Duodenal mucosa (tissue), 2 donors: ENCODE results near the gene CYBRD1.
A peak's percentile ranks its signal among the peaks of the same experiment; 100 is the strongest.

Source experiments
- H3K27ac ChIP-seq: one replicate; pipeline ENCODE4 v1.7.0; 2013; ENCODE audit warnings: low read depth, low read length
- H3K27me3 ChIP-seq, 2 donors: one replicate each; pipeline ENCODE4 v1.7.0; 2013; ENCODE audit warnings: low read length in 2 of 2, control low read depth in 1 of 2; ENCODE audit not compliant: insufficient read depth in 2 of 2, control insufficient read depth in 1 of 2
- H3K36me3 ChIP-seq, 2 donors: one replicate each; pipeline ENCODE4 v1.7.0; 2013; ENCODE audit warnings: low read length in 2 of 2, control low read depth in 1 of 2; ENCODE audit not compliant: insufficient read depth in 2 of 2, control insufficient read depth in 1 of 2
- H3K4me1 ChIP-seq, 2 donors: one replicate each; pipeline ENCODE4 v1.7.0; 2013; ENCODE audit warnings: low read length in 2 of 2, control low read depth in 1 of 2; ENCODE audit not compliant: insufficient read depth in 2 of 2, control insufficient read depth in 1 of 2
- H3K4me3 ChIP-seq, 2 donors: one replicate each; pipeline ENCODE4 v1.7.0; 2013; ENCODE audit warnings: low read length in 2 of 2, low read depth in 1 of 2
- H3K9ac ChIP-seq, 2 donors: one replicate each; pipeline ENCODE4 v1.7.0; 2013; ENCODE audit warnings: low read length in 2 of 2, low read depth in 1 of 2
- H3K9me3 ChIP-seq, 2 donors: one replicate each; pipeline ENCODE4 v1.7.0; 2013; ENCODE audit warnings: low read length in 2 of 2, control low read depth in 1 of 2; ENCODE audit not compliant: control insufficient read depth in 1 of 2

The CYBRD1 gene

GRCh38 chr2:171547720-171548119, 25.4 kb downstream of the CYBRD1 start:
- Histone ChIP-seq H3K36me3 (peaks cover 12% of the 10 kb centered on the region in 2 donors), H3K4me1 (no peaks in the 10 kb centered on the region), H3K27me3 (no peaks in the 10 kb centered on the region), H3K4me3 (no peak overlapping the region), H3K27ac (no peak overlapping the region), H3K9ac (no peak overlapping the region), H3K9me3 (no peaks in the 10 kb centered on the region)

GRCh38 chr2:171550613-171551012, 28.3 kb downstream of the CYBRD1 start:
- H3K4me1 ChIP-seq, result no peaks in the 10 kb centered on the region
- no peak overlapping the region for H3K9ac ChIP-seq
- H3K9me3 ChIP-seq, result no peaks in the 10 kb centered on the region
- H3K27ac ChIP-seq, result no peak overlapping the region
- no peak overlapping the region for H3K4me3 ChIP-seq
- H3K27me3 ChIP-seq, result no peaks in the 10 kb centered on the region
- peaks cover 18 to 21% of the 10 kb centered on the region in 2 donors for H3K36me3 ChIP-seq

GRCh38 chr2:171551836-171552235, 29.6 kb downstream of the CYBRD1 start:
- Histone ChIP-seq H3K4me1 (no peaks in the 10 kb centered on the region), H3K4me3 (no peak overlapping the region), H3K9me3 (no peaks in the 10 kb centered on the region), H3K27me3 (no peaks in the 10 kb centered on the region), H3K36me3 (peaks cover 11 to 18% of the 10 kb centered on the region in 2 donors), H3K27ac (no peak overlapping the region), H3K9ac (no peak overlapping the region)

GRCh38 chr2:171553236-171553635, 31.0 kb downstream of the CYBRD1 start:
- Histone ChIP-seq H3K27ac (no peak overlapping the region), H3K9me3 (no peaks in the 10 kb centered on the region), H3K4me1 (no peaks in the 10 kb centered on the region), H3K9ac (no peak overlapping the region), H3K36me3 (peaks cover 11 to 18% of the 10 kb centered on the region in 2 donors), H3K4me3 (no peak overlapping the region), H3K27me3 (no peaks in the 10 kb centered on the region)

GRCh38 chr2:171553858-171554257, 31.6 kb downstream of the CYBRD1 start:
- Histone ChIP-seq H3K4me3 (peak overlapping the region; percentile 22 to 30), H3K27ac (no peak overlapping the region), H3K27me3 (no peaks in the 10 kb centered on the region), H3K4me1 (no peaks in the 10 kb centered on the region), H3K9me3 (no peaks in the 10 kb centered on the region), H3K36me3 (peaks cover 11 to 18% of the 10 kb centered on the region in 2 donors), H3K9ac (no peak overlapping the region)

GRCh38 chr2:171554991-171555615, 32.8 kb downstream of the CYBRD1 start:
- Histone ChIP-seq H3K4me1 (no peaks in the 10 kb centered on the region), H3K36me3 (peaks cover 11 to 18% of the 10 kb centered on the region in 2 donors)

GRCh38 chr2:171557363-171557762, 35.1 kb downstream of the CYBRD1 start:
- Histone ChIP-seq H3K27me3 (no peaks in the 10 kb centered on the region), H3K4me1 (no peaks in the 10 kb centered on the region), H3K36me3 (peaks cover 11 to 18% of the 10 kb centered on the region in 2 donors), H3K27ac (no peak overlapping the region), H3K9me3 (no peaks in the 10 kb centered on the region), H3K9ac (no peak overlapping the region), H3K4me3 (no peak overlapping the region)

More at GRCh38 chr2:171554991-171555615, 32.8 kb downstream of the CYBRD1 start:
- Histone ChIP-seq H3K9ac (no peak overlapping the region), H3K9me3 (no peaks in the 10 kb centered on the region), H3K27ac (no peak overlapping the region), H3K27me3 (no peaks in the 10 kb centered on the region), H3K4me3 (no peak overlapping the region)

GRCh38 chr2:171563301-171563700, 41.0 kb downstream of the CYBRD1 start:
- Histone ChIP-seq H3K27me3 (no peaks in the 10 kb centered on the region), H3K4me1 (no peaks in the 10 kb centered on the region), H3K9me3 (no peaks in the 10 kb centered on the region), H3K9ac (no peak overlapping the region), H3K36me3 (no peaks in the 10 kb centered on the region), H3K4me3 (no peak overlapping the region), H3K27ac (no peak overlapping the region)

GRCh38 chr2:171564463-171564862, 42.2 kb downstream of the CYBRD1 start:
- no peaks in the 10 kb centered on the region for H3K36me3 ChIP-seq
- H3K27ac ChIP-seq, result no peak overlapping the region
- H3K9ac ChIP-seq, result no peak overlapping the region
- no peaks in the 10 kb centered on the region for H3K27me3 ChIP-seq
- H3K4me1 ChIP-seq, result no peaks in the 10 kb centered on the region
- no peaks in the 10 kb centered on the region for H3K9me3 ChIP-seq
- no peak overlapping the region for H3K4me3 ChIP-seq

GRCh38 chr2:171566057-171566456, 43.8 kb downstream of the CYBRD1 start:
- H3K4me1 ChIP-seq, result no peaks in the 10 kb centered on the region
- no peak overlapping the region for H3K4me3 ChIP-seq
- no peaks in the 10 kb centered on the region for H3K27me3 ChIP-seq
- H3K27ac ChIP-seq, result no peak overlapping the region
- no peaks in the 10 kb centered on the region for H3K9me3 ChIP-seq
- H3K36me3 ChIP-seq, result no peaks in the 10 kb centered on the region
- H3K9ac ChIP-seq, result no peak overlapping the region
